Bronchial epithelial cell (primary cell): ENCODE results near the gene PTPRN2. TPM values are rescaled to one million over a fixed set of nuclear protein-coding genes. Genes with fewer than 3 reads are reported as not detected.

Source experiments
- DNase-seq: peaks from one replicate; pipeline ENCODE4 v3.0.0-alpha.2; 2010; ENCODE audit warnings: low read depth
- FAIRE-seq: peaks from 2 replicates; lab custom pipeline; 2011; peaks lifted over from hg19 to GRCh38; lab: Jason Lieb, UNC
- H3K27me3 ChIP-seq: 2 replicates; pipeline ENCODE4 v1.5.1; 2011; ENCODE audit warnings: low read length; ENCODE audit not compliant: control insufficient read depth, insufficient read depth
- H3K36me3 ChIP-seq: 2 replicates; pipeline ENCODE4 v1.5.1; 2011; ENCODE audit warnings: low read length; ENCODE audit not compliant: control insufficient read depth, insufficient read depth
- H3K4me3 ChIP-seq: 2 replicates; pipeline ENCODE4 v1.5.1; 2011; ENCODE audit warnings: mild to moderate bottlenecking, low read depth, low read length, control low read depth
- total RNA-seq: library from RNA; depleted of rRNA; stranded (reverse); fragments of >200 nt; gene quantifications from 2 replicates; pipeline ENCODE4 v1.2.1, GENCODE V29; 2014
- TF ChIP-seq, protein P1 (sequence below): IDR thresholded peaks from 2 replicates; pipeline ENCODE4 v1.5.1; 2011; ENCODE audit warnings: mild to moderate bottlenecking, moderate library complexity, low read length, control low read depth, inconsistent platforms; ENCODE audit not compliant: insufficient read depth, severe bottlenecking

PTPRN2 gene
- total RNA-seq, 1 donor from 2014 or later = 1.1 TPM

DNA sequence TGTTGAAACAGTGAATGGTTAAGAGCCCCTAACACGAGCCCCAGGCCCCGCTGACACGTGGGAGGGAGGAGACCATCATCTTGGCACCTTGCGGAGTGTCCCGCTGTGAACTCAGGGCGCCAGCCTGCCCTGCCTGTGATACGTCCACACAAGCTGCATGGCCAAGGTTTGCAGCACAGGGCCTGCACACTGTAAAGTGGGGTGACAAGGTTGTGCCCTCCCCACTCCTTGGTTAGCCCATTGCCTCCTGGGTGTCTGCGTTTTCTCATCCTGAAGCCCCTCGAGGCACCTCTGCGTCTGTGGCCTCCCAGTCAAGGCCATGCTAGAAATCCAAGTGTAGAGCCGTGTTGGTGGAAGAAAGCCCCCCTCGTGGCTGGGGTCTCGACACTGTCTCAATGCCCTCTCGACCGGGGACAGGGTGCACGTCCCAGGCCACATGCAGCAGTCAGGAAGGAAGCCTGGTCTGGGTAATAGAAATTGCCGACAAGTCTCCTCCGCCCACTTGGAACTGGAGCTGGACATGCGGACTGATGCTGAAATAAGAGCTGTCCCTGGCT, 1058.8 kb downstream of the PTPRN2 start:
- Histone ChIP-seq H3K27me3 (no peaks in the 10 kb centered on the region), H3K4me3 (no peak overlapping the region), H3K36me3 (no peaks in the 10 kb centered on the region)
- DNase-seq (no peak), FAIRE-seq (no peak)
- TF ChIP-seq, protein P1, sequence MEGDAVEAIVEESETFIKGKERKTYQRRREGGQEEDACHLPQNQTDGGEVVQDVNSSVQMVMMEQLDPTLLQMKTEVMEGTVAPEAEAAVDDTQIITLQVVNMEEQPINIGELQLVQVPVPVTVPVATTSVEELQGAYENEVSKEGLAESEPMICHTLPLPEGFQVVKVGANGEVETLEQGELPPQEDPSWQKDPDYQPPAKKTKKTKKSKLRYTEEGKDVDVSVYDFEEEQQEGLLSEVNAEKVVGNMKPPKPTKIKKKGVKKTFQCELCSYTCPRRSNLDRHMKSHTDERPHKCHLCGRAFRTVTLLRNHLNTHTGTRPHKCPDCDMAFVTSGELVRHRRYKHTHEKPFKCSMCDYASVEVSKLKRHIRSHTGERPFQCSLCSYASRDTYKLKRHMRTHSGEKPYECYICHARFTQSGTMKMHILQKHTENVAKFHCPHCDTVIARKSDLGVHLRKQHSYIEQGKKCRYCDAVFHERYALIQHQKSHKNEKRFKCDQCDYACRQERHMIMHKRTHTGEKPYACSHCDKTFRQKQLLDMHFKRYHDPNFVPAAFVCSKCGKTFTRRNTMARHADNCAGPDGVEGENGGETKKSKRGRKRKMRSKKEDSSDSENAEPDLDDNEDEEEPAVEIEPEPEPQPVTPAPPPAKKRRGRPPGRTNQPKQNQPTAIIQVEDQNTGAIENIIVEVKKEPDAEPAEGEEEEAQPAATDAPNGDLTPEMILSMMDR = no peak

DNA sequence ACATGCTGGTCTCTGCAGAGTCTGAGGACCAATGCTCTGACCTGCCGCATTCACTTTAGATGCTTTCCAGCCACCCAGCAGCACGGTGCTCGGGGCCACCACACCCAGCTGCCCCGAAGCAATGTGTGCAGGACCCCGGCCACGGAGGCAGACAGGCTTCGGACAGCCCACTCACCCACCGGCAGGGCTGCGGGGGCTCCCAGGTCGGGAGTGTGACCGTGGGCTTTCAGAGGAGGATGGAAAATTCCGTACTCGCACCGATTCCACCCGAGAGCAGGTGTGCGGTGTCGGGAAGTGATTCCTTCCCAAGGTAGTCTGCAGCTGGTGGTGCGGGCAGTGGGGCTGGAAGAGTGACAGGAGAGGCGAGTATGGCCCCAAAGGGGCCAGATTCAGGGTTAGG, 1059.9 kb downstream of the PTPRN2 start:
- FAIRE-seq (no peak), DNase-seq (no peak)
- TF ChIP-seq, protein P1 = no peak
- H3K36me3 ChIP-seq = no peaks in the 10 kb centered on the region
- no peaks in the 10 kb centered on the region for H3K27me3 ChIP-seq
- H3K4me3 ChIP-seq = no peak overlapping the region

DNA sequence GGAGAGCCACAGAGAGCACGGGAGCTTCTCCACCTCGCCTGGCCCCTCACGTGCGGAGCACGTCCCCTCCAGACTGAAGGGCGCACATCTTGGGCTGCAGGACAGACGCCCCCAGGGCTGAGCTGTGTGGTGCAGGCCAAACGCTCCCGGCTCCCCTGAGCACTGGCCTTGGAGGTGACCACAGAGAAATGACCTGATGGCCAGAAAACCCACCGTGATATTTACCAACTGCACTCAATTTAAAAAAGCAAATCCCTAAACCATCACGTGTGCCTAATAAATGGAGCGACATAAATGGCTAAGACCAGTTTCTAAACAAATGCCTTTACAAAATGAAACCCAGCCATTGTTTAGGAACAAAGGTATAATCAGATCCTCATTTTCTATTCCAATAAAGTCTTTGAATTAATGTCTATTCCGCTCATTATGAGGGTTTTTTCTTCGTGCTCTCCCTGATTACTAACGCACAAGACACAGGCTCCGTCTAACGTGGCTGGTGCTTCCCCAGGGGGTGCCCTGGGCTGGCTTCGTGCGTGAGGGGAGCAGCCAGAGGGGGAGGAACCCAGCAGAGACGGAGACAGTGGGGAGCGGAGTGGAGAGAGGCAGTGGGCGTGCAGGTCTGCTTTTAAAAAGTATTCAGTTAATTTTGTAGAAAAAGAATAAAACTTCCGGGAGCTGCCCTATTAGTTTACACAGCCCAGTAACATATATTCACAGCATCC, 1060.5 kb downstream of the PTPRN2 start:
- DNase-seq (no peak), FAIRE-seq (no peak)
- Histone ChIP-seq H3K27me3 (no peaks in the 10 kb centered on the region), H3K4me3 (no peak overlapping the region), H3K36me3 (no peaks in the 10 kb centered on the region)
- TF ChIP-seq, protein P1 = no peak

DNA sequence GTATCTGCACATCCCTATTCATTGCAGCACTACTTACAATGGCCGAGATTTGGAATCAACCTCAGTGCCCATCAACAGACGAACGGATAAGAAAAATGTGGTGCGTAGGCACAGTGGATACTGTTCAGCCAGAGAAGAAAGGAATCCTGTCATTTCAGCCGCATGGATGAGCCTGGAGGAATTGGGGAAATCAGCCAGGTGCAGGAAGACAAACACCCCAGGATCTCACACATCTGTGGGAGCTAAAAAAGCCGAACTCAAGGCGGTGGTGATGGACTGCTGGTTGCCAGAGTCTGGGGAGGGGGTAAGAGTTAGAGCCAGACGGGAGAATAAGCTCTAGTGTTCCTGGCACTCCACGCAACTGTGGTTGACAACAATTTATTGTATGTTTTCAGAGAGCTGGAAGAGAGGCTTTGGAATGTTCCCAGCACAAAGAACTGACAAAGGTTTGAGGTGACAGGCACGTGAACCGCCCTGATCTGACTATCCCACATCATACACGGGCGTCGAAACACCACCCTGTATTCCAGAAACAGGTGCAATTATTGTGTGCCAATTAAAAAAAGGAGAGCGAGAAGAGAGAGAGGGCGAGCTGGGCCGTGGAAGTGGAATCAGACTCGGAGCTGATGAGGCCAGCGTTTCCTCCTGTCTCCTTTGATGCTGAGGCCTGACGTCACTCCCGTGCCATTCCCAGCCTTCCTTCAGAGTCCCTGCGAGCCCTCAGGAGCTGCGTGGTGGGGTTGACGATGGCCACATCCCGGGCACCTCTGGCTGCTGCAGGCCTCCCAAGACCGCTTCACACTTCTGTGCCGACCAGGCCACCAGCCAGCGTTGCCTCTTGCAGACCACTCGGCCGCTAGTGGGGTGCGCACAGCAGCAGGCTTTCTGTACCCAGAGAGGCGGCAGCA, 1061.4 kb downstream of the PTPRN2 start:
- no peak for DNase-seq
- Histone ChIP-seq H3K4me3 (no peak overlapping the region), H3K36me3 (no peaks in the 10 kb centered on the region), H3K27me3 (no peaks in the 10 kb centered on the region)
- no peak for FAIRE-seq
- TF ChIP-seq, protein P1 = no peak

DNA sequence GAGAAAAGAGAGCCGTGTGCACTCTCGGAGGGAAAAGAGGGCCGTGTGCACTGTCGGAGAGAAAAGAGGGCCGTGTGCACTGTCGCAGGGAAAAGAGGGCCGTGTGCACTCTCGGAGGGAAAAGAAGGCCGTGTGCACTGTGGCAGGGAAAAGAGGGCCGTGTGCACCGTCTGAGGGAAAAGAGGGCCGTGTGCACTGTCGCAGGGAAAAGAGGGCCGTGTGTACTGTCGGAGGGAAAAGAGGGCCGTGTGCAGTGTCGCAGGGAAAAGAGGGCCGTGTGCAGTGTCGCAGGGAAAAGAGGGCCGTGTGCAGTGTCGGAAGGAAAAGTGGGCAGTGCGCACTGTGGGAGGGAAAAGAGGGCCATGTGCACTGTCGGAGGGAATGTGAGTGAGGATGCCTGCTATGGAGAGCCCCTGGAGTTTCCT, 1062.1 kb downstream of the PTPRN2 start:
- H3K27me3 ChIP-seq = no peaks in the 10 kb centered on the region
- no peak for DNase-seq
- TF ChIP-seq, protein P1 = no peak
- no peak for FAIRE-seq
- no peaks in the 10 kb centered on the region for H3K36me3 ChIP-seq
- H3K4me3 ChIP-seq = no peak overlapping the region
